Endothelial cell of umbilical vein (primary cell): ENCODE measurements around the gene PRKD2.
"Not testable (repeated sequence)": the region's sequence is repeated elsewhere in the genome, so short reads cannot be mapped to it uniquely, and the experiment has no call there.

Experiments used
- EZH2 ChIP-seq: IDR thresholded peaks from 2 replicates; pipeline ENCODE4 v1.6.1; 2012; ENCODE audit warnings: borderline replicate concordance, low read depth, mild to moderate bottlenecking, moderate library complexity, low read length, inconsistent platforms; ENCODE audit not compliant: severe bottlenecking
- TF ChIP-seq, protein P1 (sequence below), 2 donors: IDR thresholded peaks; 1 replicate in 1 of 2; 2 replicates in 1 of 2; pipeline ENCODE4 v1.5.1; 2011; ENCODE audit warnings: low read length in 2 of 2, mild to moderate bottlenecking in 2 of 2, moderate library complexity in 2 of 2, control low read depth in 1 of 2, inconsistent platforms in 1 of 2, low read depth in 1 of 2; ENCODE audit not compliant: insufficient read depth in 1 of 2; ENCODE audit errors: extremely low read depth in 1 of 2

- TF ChIP-seq EZH2, result not testable (repeated sequence)
- TF ChIP-seq, protein P1, sequence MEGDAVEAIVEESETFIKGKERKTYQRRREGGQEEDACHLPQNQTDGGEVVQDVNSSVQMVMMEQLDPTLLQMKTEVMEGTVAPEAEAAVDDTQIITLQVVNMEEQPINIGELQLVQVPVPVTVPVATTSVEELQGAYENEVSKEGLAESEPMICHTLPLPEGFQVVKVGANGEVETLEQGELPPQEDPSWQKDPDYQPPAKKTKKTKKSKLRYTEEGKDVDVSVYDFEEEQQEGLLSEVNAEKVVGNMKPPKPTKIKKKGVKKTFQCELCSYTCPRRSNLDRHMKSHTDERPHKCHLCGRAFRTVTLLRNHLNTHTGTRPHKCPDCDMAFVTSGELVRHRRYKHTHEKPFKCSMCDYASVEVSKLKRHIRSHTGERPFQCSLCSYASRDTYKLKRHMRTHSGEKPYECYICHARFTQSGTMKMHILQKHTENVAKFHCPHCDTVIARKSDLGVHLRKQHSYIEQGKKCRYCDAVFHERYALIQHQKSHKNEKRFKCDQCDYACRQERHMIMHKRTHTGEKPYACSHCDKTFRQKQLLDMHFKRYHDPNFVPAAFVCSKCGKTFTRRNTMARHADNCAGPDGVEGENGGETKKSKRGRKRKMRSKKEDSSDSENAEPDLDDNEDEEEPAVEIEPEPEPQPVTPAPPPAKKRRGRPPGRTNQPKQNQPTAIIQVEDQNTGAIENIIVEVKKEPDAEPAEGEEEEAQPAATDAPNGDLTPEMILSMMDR (IDR thresholded peaks at IDR 0.05; ENCODE audit: extremely low read depth in 1 of 2, insufficient read depth in 1 of 2, low read depth in 1 of 2, low read length in 2 of 2), result not testable (repeated sequence)
Observed at GRCh38 chr19:46760897-46761296, 44.0 kb upstream of the PRKD2 start.
